Nephron (organoid): ENCODE data around the gene USP13.

ENCODE experiments used
- H3K27ac Mint-ChIP-seq, 3 experiments: 2 replicates each; pipeline ENCODE4 v1.8.0; 2020; ENCODE audit warnings: mixed read lengths in 3 of 3, mild to moderate bottlenecking in 2 of 3, moderate library complexity in 1 of 3
- H3K27me3 Mint-ChIP-seq: 2 replicates; pipeline ENCODE4 v1.8.0; 2021; ENCODE audit warnings: low read depth, mild to moderate bottlenecking, moderate library complexity, mixed read lengths
- H3K36me3 Mint-ChIP-seq: 2 replicates; pipeline ENCODE4 v1.8.0; 2020; ENCODE audit warnings: low read depth, mixed read lengths
- H3K4me1 Mint-ChIP-seq: 2 replicates; pipeline ENCODE4 v1.8.0; 2020; ENCODE audit warnings: mixed read lengths
- H3K4me3 Mint-ChIP-seq, 3 experiments: 2 replicates each; pipeline ENCODE4 v1.8.0; 2020; ENCODE audit warnings: mild to moderate bottlenecking in 3 of 3, mixed read lengths in 3 of 3, moderate library complexity in 2 of 3
- H3K9me3 Mint-ChIP-seq: 2 replicates; pipeline ENCODE4 v1.8.0; 2020; ENCODE audit warnings: mixed read lengths
- TF ChIP-seq, protein P1 (sequence below), 3 experiments: fragments of 200-600 bp; sonication (generic); IDR thresholded peaks; one replicate each; pipeline ENCODE4 v1.5.0; 2021; ENCODE audit warnings: antibody characterized with exemption in 3 of 3; ENCODE audit not compliant: unreplicated experiment in 3 of 3

The USP13 gene

DNA sequence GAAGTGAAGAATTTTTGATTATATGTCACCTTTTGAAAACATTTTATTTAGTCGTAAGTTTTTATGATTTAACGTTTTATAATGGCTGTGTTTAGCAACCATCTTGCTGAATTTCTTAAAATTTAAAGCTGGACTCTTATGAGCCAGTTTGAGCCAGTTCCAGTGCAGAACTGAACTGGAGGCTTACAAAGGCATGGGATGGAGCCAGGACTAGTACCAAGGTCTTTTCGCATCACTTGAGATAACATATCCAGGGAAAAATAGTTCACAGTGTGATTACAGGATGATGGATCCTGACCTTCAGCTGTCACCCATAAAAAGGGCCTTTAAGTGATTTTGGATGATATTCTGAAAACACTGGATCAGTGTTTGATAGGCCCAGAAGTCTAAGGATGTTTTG lies 51.0 kb downstream of the USP13 start:
- no peak overlapping the region for H3K4me3 Mint-ChIP-seq
- TF ChIP-seq, protein P1, sequence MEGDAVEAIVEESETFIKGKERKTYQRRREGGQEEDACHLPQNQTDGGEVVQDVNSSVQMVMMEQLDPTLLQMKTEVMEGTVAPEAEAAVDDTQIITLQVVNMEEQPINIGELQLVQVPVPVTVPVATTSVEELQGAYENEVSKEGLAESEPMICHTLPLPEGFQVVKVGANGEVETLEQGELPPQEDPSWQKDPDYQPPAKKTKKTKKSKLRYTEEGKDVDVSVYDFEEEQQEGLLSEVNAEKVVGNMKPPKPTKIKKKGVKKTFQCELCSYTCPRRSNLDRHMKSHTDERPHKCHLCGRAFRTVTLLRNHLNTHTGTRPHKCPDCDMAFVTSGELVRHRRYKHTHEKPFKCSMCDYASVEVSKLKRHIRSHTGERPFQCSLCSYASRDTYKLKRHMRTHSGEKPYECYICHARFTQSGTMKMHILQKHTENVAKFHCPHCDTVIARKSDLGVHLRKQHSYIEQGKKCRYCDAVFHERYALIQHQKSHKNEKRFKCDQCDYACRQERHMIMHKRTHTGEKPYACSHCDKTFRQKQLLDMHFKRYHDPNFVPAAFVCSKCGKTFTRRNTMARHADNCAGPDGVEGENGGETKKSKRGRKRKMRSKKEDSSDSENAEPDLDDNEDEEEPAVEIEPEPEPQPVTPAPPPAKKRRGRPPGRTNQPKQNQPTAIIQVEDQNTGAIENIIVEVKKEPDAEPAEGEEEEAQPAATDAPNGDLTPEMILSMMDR (IDR thresholded peaks at IDR 0.05; ENCODE audit: unreplicated experiment in 3 of 3) = no peak
- peaks cover under 1% of the 10 kb centered on the region for H3K4me1 Mint-ChIP-seq

DNA sequence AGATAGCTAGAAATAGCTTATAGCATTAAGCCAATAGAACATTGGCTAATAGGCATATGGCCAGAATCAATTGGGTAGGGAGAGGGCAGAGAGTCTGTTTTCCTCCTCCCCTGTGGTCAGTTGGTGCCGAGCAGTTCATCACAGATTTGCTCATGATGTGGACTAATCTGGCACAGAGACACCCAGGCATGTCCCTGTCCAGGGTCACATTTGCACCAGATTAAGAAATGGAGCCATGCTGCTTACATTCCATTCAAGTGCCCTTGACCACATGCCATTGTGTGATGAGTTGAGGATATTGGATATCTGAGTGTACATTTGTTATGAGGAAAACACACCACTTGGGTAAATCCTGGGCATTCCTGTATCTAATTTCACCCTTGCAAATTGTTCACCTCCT lies 53.4 kb downstream of the USP13 start:
- TF ChIP-seq, protein P1 (IDR thresholded peaks at IDR 0.05; ENCODE audit: unreplicated experiment in 3 of 3) = no peak
- H3K27ac Mint-ChIP-seq = no peak overlapping the region
- H3K4me1 Mint-ChIP-seq = peaks cover 5% of the 10 kb centered on the region
- no peaks in the 10 kb centered on the region for H3K9me3 Mint-ChIP-seq
- H3K27me3 Mint-ChIP-seq = no peaks in the 10 kb centered on the region
- peaks cover 44% of the 10 kb centered on the region for H3K36me3 Mint-ChIP-seq
- no peak overlapping the region for H3K4me3 Mint-ChIP-seq

More for the DNA sequence above, 51.0 kb downstream of the USP13 start:
- H3K36me3 Mint-ChIP-seq = peaks cover 36% of the 10 kb centered on the region
- H3K27me3 Mint-ChIP-seq = no peaks in the 10 kb centered on the region
- H3K27ac Mint-ChIP-seq = no peak overlapping the region
- no peaks in the 10 kb centered on the region for H3K9me3 Mint-ChIP-seq

DNA sequence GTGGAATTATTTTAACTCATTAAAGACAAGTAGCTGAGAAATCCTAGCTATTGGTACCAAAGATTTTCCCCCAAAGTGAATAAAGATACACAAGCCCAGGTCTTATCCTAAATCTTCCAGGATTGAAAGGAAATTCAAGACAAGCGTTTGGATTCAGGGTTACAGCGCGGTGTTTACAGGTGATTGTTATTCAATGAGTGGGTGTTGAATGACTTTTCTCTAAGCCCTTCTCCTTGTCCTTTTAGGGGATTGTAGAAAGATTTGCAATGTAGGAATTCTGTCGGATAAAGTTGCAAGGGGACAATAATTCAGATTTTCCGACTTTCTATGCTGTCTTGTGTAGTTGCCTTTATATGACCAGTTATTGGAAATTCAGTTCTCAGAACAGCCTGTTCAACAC lies 57.2 kb downstream of the USP13 start:
- no peak overlapping the region for H3K4me3 Mint-ChIP-seq
- no peak overlapping the region for H3K27ac Mint-ChIP-seq
- H3K27me3 Mint-ChIP-seq = peaks cover 3% of the 10 kb centered on the region
- peaks cover 13% of the 10 kb centered on the region for H3K4me1 Mint-ChIP-seq
- H3K36me3 Mint-ChIP-seq = peaks cover 26% of the 10 kb centered on the region
- no peaks in the 10 kb centered on the region for H3K9me3 Mint-ChIP-seq
- TF ChIP-seq, protein P1 (IDR thresholded peaks at IDR 0.05; ENCODE audit: unreplicated experiment in 3 of 3) = no peak

DNA sequence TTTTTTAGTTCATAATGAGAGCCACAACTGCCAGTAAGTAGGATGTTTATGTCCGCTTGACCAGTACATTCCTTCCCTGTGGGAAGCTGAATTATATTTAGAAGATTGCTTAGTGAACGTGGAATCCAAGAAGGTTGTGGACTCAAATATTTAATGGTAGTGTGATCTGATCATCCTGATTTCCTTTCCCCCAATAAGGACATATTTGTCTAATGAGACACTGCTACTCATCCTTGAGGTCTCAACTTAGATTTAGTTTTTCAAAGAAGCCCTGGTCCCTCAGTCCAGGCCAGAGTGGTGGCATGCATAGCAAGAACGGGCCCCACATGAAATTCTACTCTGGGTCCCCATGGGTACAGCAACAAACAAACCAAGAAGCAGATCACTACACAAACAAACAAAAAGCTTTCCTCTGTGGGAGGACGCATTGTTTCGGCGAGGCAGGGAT lies 60.8 kb downstream of the USP13 start:
- Mint-ChIP-seq H3K9me3 (no peaks in the 10 kb centered on the region), H3K27ac (peak overlapping the region in 1 of 3 experiments; percentile 4), H3K4me1 (peaks cover 22% of the 10 kb centered on the region), H3K4me3 (no peak overlapping the region), H3K36me3 (peaks cover 21% of the 10 kb centered on the region), H3K27me3 (peaks cover 3% of the 10 kb centered on the region)
- TF ChIP-seq, protein P1 (IDR thresholded peaks at IDR 0.05; ENCODE audit: unreplicated experiment in 3 of 3) = no peak

DNA sequence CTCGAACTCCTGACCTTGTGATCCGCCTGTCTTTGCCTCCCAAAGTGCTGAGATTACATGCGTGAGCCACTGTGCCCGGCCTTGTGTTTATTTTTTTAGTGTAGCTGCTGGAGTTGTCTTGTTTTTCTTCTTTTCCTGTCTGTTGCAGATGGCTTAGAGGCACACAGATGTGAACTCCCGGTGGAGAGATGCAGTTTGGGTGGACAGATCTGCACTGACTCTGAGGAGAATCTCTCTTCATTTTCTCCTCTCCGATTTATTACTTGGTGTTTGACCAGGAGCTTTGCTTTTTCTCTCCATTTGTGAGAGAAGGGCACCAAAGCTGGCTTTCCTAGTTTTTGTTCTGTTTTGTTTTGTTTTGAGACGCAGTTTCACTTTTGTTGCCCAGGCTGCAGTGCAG lies 62.7 kb downstream of the USP13 start:
- H3K4me3 Mint-ChIP-seq = no peak overlapping the region
- peaks cover 17% of the 10 kb centered on the region for H3K4me1 Mint-ChIP-seq
- no peaks in the 10 kb centered on the region for H3K9me3 Mint-ChIP-seq
- peaks cover 23% of the 10 kb centered on the region for H3K36me3 Mint-ChIP-seq
- peak overlapping the region in 1 of 3 experiments; percentile 66 for H3K27ac Mint-ChIP-seq
- peaks cover 3% of the 10 kb centered on the region for H3K27me3 Mint-ChIP-seq
- TF ChIP-seq, protein P1 (IDR thresholded peaks at IDR 0.05; ENCODE audit: unreplicated experiment in 3 of 3) = no peak

DNA sequence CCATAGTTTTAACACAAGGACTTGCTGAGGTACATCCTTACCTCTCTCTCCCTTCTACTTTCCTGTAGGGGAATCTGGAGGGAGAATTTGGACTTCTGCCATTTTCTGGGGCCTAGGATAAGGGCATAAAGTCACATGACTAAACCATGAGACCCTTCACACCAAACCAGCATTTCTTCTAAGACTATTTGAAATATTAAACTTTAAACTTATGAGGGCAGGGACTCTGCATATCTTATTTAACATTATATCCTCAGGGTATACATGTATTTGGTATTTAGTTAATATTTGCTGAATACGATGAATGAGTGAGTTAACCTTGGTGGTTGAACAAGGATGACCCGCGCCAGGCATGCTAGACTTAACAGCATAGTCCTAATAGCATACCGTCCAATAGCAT lies 63.4 kb downstream of the USP13 start:
- no peak overlapping the region for H3K4me3 Mint-ChIP-seq
- H3K27ac Mint-ChIP-seq = peak overlapping the region in 1 of 3 experiments; percentile 66
- H3K9me3 Mint-ChIP-seq = no peaks in the 10 kb centered on the region
- TF ChIP-seq, protein P1 (IDR thresholded peaks at IDR 0.05; ENCODE audit: unreplicated experiment in 3 of 3) = no peak
- peaks cover 23% of the 10 kb centered on the region for H3K36me3 Mint-ChIP-seq
- peaks cover 17% of the 10 kb centered on the region for H3K4me1 Mint-ChIP-seq
- peaks cover 3% of the 10 kb centered on the region for H3K27me3 Mint-ChIP-seq
